HG02970 (cell line): ENCODE results near the gene JPH3.
"Not testable (repeated sequence)": the region's sequence is repeated elsewhere in the genome, so short reads cannot be mapped to it uniquely, and the experiment has no call there.

ENCODE experiments used
- ATAC-seq: cut with Tn5 transposase; IDR thresholded peaks from one replicate; pipeline ENCODE4 v1.9.1; 2021; ENCODE audit warnings: mild to moderate bottlenecking, moderate library complexity, moderate number of reproducible peaks; ENCODE audit not compliant: unreplicated experiment, low FRiP score

The JPH3 gene

GRCh38 chr16:87706278-87707000 is 104.1 kb downstream of the JPH3 start:
- ATAC-seq = no peak

GRCh38 chr16:87707097-87707496 is 104.8 kb downstream of the JPH3 start:
- ATAC-seq = no peak

- ATAC-seq = no peak
Measured at GRCh38 chr16:87707714-87708580, 105.6 kb downstream of the JPH3 start.

GRCh38 chr16:87708881-87709638 is 106.8 kb downstream of the JPH3 start:
- no peak for ATAC-seq

- ATAC-seq = no peak
Measured at GRCh38 chr16:87709677-87710076, 107.4 kb downstream of the JPH3 start.

- no peak for ATAC-seq
Measured at GRCh38 chr16:87710887-87711286, 108.6 kb downstream of the JPH3 start.

- ATAC-seq = no peak
Measured at GRCh38 chr16:87712184-87712762, 110.0 kb downstream of the JPH3 start.

GRCh38 chr16:87713451-87714229 is 111.3 kb downstream of the JPH3 start:
- ATAC-seq = no peak

GRCh38 chr16:87715231-87715630 is 112.9 kb downstream of the JPH3 start:
- no peak for ATAC-seq

- no peak for ATAC-seq
Measured at GRCh38 chr16:87715658-87716057, 113.3 kb downstream of the JPH3 start.

GRCh38 chr16:87718831-87719230 is 116.5 kb downstream of the JPH3 start:
- ATAC-seq = not testable (repeated sequence)

GRCh38 chr16:87720446-87720845 is 118.1 kb downstream of the JPH3 start:
- ATAC-seq = no peak

- ATAC-seq = no peak
Measured at GRCh38 chr16:87721622-87722585, 119.6 kb downstream of the JPH3 start.

GRCh38 chr16:87722590-87723225 is 120.4 kb downstream of the JPH3 start:
- no peak for ATAC-seq

GRCh38 chr16:87723226-87723623 is 120.9 kb downstream of the JPH3 start:
- no peak for ATAC-seq

- ATAC-seq = no peak
Measured at GRCh38 chr16:87724490-87725291, 122.4 kb downstream of the JPH3 start.

GRCh38 chr16:87725596-87726235 is 123.4 kb downstream of the JPH3 start:
- no peak for ATAC-seq
